ENCODE data around the gene ENTREP1. TPM values are rescaled to one million over a fixed set of nuclear protein-coding genes. Genes with fewer than 3 reads are reported as not detected.

The ENTREP1 gene
- total and polyA plus RNA-seq, 4 donors: 0.07 to 0.33 (median 0.12) TPM

- Histone ChIP-seq H3K36me3 (ENCODE audit: control insufficient read depth in 4 of 4, insufficient read depth in 3 of 4, low read depth in 1 of 4, low read length in 3 of 4) (no peaks in the 10 kb centered on the region), H3K27ac (ENCODE audit: low read depth in 1 of 2, low read length in 2 of 2) (no peak overlapping the region), H3K9me3 (ENCODE audit: control insufficient read depth in 4 of 4, low read length in 3 of 4) (no peaks in the 10 kb centered on the region), H3K4me1 (ENCODE audit: control insufficient read depth in 4 of 4, insufficient read depth in 4 of 4, low read length in 3 of 4) (no peaks in the 10 kb centered on the region), H3K9ac (ENCODE audit: low read depth in 1 of 2, low read length in 2 of 2) (no peak overlapping the region), H3K4me3 (ENCODE audit: low read depth in 1 of 3, low read length in 3 of 3) (no peak overlapping the region), H3K27me3 (ENCODE audit: control insufficient read depth in 4 of 4, insufficient read depth in 4 of 4, low read length in 3 of 4) (no peaks in the 10 kb centered on the region)
- DNase-seq (ENCODE audit: low spot score): no peak
- 73% methylated on average over 1 of the region's 1 CpG for WGBS
- TF ChIP-seq, protein P1, sequence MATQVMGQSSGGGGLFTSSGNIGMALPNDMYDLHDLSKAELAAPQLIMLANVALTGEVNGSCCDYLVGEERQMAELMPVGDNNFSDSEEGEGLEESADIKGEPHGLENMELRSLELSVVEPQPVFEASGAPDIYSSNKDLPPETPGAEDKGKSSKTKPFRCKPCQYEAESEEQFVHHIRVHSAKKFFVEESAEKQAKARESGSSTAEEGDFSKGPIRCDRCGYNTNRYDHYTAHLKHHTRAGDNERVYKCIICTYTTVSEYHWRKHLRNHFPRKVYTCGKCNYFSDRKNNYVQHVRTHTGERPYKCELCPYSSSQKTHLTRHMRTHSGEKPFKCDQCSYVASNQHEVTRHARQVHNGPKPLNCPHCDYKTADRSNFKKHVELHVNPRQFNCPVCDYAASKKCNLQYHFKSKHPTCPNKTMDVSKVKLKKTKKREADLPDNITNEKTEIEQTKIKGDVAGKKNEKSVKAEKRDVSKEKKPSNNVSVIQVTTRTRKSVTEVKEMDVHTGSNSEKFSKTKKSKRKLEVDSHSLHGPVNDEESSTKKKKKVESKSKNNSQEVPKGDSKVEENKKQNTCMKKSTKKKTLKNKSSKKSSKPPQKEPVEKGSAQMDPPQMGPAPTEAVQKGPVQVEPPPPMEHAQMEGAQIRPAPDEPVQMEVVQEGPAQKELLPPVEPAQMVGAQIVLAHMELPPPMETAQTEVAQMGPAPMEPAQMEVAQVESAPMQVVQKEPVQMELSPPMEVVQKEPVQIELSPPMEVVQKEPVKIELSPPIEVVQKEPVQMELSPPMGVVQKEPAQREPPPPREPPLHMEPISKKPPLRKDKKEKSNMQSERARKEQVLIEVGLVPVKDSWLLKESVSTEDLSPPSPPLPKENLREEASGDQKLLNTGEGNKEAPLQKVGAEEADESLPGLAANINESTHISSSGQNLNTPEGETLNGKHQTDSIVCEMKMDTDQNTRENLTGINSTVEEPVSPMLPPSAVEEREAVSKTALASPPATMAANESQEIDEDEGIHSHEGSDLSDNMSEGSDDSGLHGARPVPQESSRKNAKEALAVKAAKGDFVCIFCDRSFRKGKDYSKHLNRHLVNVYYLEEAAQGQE (IDR thresholded peaks at IDR 0.05): no peak
- no peak for TF ChIP-seq NR2F2 (IDR thresholded peaks at IDR 0.05)
- TF ChIP-seq FOXA1 (IDR thresholded peaks at IDR 0.05): no peak
- TF ChIP-seq GABPA (IDR thresholded peaks at IDR 0.05 in 1 of 2, conservative IDR thresholded peaks at IDR 0.05 in 1 of 2): no peak
- no peak for TF ChIP-seq FOXA2 (IDR thresholded peaks at IDR 0.05)
- no peak for TF ChIP-seq HNF4G (IDR thresholded peaks at IDR 0.05)
- no peak for TF ChIP-seq JUND (IDR thresholded peaks at IDR 0.05)
- TF ChIP-seq, protein P2, sequence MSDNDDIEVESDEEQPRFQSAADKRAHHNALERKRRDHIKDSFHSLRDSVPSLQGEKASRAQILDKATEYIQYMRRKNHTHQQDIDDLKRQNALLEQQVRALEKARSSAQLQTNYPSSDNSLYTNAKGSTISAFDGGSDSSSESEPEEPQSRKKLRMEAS (IDR thresholded peaks at IDR 0.05): no peak
- TF ChIP-seq SP1 (IDR thresholded peaks at IDR 0.05): no peak
- TF ChIP-seq, protein P3, sequence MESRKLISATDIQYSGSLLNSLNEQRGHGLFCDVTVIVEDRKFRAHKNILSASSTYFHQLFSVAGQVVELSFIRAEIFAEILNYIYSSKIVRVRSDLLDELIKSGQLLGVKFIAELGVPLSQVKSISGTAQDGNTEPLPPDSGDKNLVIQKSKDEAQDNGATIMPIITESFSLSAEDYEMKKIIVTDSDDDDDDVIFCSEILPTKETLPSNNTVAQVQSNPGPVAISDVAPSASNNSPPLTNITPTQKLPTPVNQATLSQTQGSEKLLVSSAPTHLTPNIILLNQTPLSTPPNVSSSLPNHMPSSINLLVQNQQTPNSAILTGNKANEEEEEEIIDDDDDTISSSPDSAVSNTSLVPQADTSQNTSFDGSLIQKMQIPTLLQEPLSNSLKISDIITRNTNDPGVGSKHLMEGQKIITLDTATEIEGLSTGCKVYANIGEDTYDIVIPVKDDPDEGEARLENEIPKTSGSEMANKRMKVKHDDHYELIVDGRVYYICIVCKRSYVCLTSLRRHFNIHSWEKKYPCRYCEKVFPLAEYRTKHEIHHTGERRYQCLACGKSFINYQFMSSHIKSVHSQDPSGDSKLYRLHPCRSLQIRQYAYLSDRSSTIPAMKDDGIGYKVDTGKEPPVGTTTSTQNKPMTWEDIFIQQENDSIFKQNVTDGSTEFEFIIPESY (IDR thresholded peaks at IDR 0.05): no peak
- no peak for TF ChIP-seq YY1 (IDR thresholded peaks at IDR 0.05)
- TF ChIP-seq, protein P4, sequence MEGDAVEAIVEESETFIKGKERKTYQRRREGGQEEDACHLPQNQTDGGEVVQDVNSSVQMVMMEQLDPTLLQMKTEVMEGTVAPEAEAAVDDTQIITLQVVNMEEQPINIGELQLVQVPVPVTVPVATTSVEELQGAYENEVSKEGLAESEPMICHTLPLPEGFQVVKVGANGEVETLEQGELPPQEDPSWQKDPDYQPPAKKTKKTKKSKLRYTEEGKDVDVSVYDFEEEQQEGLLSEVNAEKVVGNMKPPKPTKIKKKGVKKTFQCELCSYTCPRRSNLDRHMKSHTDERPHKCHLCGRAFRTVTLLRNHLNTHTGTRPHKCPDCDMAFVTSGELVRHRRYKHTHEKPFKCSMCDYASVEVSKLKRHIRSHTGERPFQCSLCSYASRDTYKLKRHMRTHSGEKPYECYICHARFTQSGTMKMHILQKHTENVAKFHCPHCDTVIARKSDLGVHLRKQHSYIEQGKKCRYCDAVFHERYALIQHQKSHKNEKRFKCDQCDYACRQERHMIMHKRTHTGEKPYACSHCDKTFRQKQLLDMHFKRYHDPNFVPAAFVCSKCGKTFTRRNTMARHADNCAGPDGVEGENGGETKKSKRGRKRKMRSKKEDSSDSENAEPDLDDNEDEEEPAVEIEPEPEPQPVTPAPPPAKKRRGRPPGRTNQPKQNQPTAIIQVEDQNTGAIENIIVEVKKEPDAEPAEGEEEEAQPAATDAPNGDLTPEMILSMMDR (IDR thresholded peaks at IDR 0.05; ENCODE audit: low read depth, low read length, missing input control): no peak
- no peak for TF ChIP-seq EGR1 (IDR thresholded peaks at IDR 0.05; ENCODE audit: low read depth in 2 of 2)
- no peak for TF ChIP-seq RXRA (IDR thresholded peaks at IDR 0.05)
- no peak for TF ChIP-seq RAD21 (IDR thresholded peaks at IDR 0.05)
- no peak for TF ChIP-seq HNF4A (conservative IDR thresholded peaks at IDR 0.05)
- no peak for TF ChIP-seq ATF3 (IDR thresholded peaks at IDR 0.05)
- TF ChIP-seq TAF1 (conservative IDR thresholded peaks at IDR 0.05): no peak
These were observed 31.9 kb upstream of the ENTREP1 start for GRCh38 chr9:69293156-69293555.
